Activated CD4-positive, alpha-beta T cell treated with anti-CD3 and anti-CD28 coated beads for 1 hour (primary cell): Measurements from ENCODE around the gene PSMC3.

Source experiments
- DNase-seq: peaks from one replicate; pipeline ENCODE4 v3.0.0-alpha.2; 2020

PSMC3 gene

GRCh38 chr11:47393163-47394049, 32.8 kb downstream of the PSMC3 start:
- DNase-seq, result no peak

- DNase-seq, result no peak
Observed at GRCh38 chr11:47392546-47393162, 33.6 kb downstream of the PSMC3 start.

- no peak for DNase-seq
Observed at GRCh38 chr11:47391711-47392432, 34.4 kb downstream of the PSMC3 start.

- no peak for DNase-seq
Observed at GRCh38 chr11:47391077-47391583, 35.1 kb downstream of the PSMC3 start.

- no peak for DNase-seq
Observed at GRCh38 chr11:47390422-47390760, 35.8 kb downstream of the PSMC3 start.

GRCh38 chr11:47389577-47390421, 36.4 kb downstream of the PSMC3 start:
- no peak for DNase-seq

GRCh38 chr11:47388697-47389576, 37.3 kb downstream of the PSMC3 start:
- no peak for DNase-seq

- DNase-seq, result no peak
Observed at GRCh38 chr11:47387944-47388696, 38.1 kb downstream of the PSMC3 start.

GRCh38 chr11:47384498-47384897, 41.7 kb downstream of the PSMC3 start:
- no peak for DNase-seq

GRCh38 chr11:47383071-47383470, 43.2 kb downstream of the PSMC3 start:
- DNase-seq, result no peak

GRCh38 chr11:47380078-47380477, 46.2 kb downstream of the PSMC3 start:
- no peak for DNase-seq

- no peak for DNase-seq
Observed at GRCh38 chr11:47379317-47379716, 46.9 kb downstream of the PSMC3 start.

GRCh38 chr11:47378836-47379170, 47.4 kb downstream of the PSMC3 start:
- DNase-seq, result no peak

- no peak for DNase-seq
Observed at GRCh38 chr11:47378010-47378835, 48.0 kb downstream of the PSMC3 start, which contains the start of gene SPI1. Gene SPI1 (minus strand): TSS chr11:47378547. CDS start chr11:47378353, 194 bp downstream.

- no peak for DNase-seq
Observed at GRCh38 chr11:47377571-47378009, 48.6 kb downstream of the PSMC3 start.

GRCh38 chr11:47376525-47377371, 49.5 kb downstream of the PSMC3 start:
- DNase-seq, result no peak

GRCh38 chr11:47376107-47376524, 50.1 kb downstream of the PSMC3 start:
- no peak for DNase-seq

- no peak for DNase-seq
Observed at GRCh38 chr11:47375546-47376085, 50.6 kb downstream of the PSMC3 start.
